Gastroesophageal sphincter (tissue), 4 donors: Measurements from ENCODE around the gene SYNJ1. TPM values are rescaled to one million over a fixed set of nuclear protein-coding genes. Genes with fewer than 3 reads are reported as not detected.

Experiments used
- ATAC-seq: fragments of 150-250 bp; one replicate; pipeline ENCODE4 v1.9.1; 2016; ENCODE audit warnings: mild to moderate bottlenecking, moderate library complexity
- H3K27ac ChIP-seq, 4 donors: fragments of 200-600 bp; sonication (generic) in 3 of 4; 1 replicate in 3 of 4; 2 replicates in 1 of 4; pipeline ENCODE4 v1.5.1; 2016 to 2019
- H3K27me3 ChIP-seq: fragments of 200-600 bp; sonication (generic); one replicate; pipeline ENCODE4 v1.5.1; 2019
- H3K36me3 ChIP-seq, 2 donors: fragments of 200-600 bp; sonication (generic); one replicate each; pipeline ENCODE4 v1.5.1; 2019; ENCODE audit warnings: control low read depth in 1 of 2
- H3K4me1 ChIP-seq, 3 donors: fragments of 200-600 bp; sonication (generic); 1 replicate in 2 of 3; 2 replicates in 1 of 3; pipeline ENCODE4 v1.5.1; 2016 to 2019; ENCODE audit warnings: control low read depth in 2 of 3
- H3K4me3 ChIP-seq, 2 donors: fragments of 200-600 bp; sonication (generic); one replicate each; pipeline ENCODE4 v1.5.1; 2019; ENCODE audit warnings: mild to moderate bottlenecking in 1 of 2, moderate library complexity in 1 of 2
- H3K9me3 ChIP-seq, 3 donors: fragments of 200-600 bp; sonication (generic); one replicate each; pipeline ENCODE4 v1.5.1; 2017 to 2019; ENCODE audit warnings: control low read depth in 2 of 3
- CTCF ChIP-seq, 4 experiments: fragments of 200-600 bp in 2 of 4; fragments of 450-650 bp in 2 of 4; sonication (generic) in 1 of 4; IDR thresholded peaks; one replicate each; pipeline ENCODE4 v1.5.1; 2017 to 2019; ENCODE audit warnings: antibody characterized with exemption in 4 of 4, mild to moderate bottlenecking in 2 of 4, moderate library complexity in 2 of 4
- EP300 ChIP-seq: sonication (generic); formaldehyde crosslinking; IDR thresholded peaks from one replicate; pipeline ENCODE4 v1.6.1; 2017; ENCODE audit warnings: antibody characterized with exemption, mild to moderate bottlenecking
- POLR2A ChIP-seq, 2 donors: fragments of 450-650 bp; IDR thresholded peaks; one replicate each; pipeline ENCODE4 v1.6.1; 2017; ENCODE audit warnings: antibody characterized with exemption in 2 of 2, mild to moderate bottlenecking in 2 of 2, moderate library complexity in 1 of 2
- POLR2AphosphoS5 ChIP-seq: sonication (generic); formaldehyde crosslinking; IDR thresholded peaks from one replicate; pipeline ENCODE4 v1.6.1; 2017; ENCODE audit warnings: antibody characterized with exemption
- WGBS, 2 donors: methylation state at CpG; one replicate each; pipeline ENCODE4 v1.1.5; 2018; ENCODE audit warnings: low coverage in 1 of 2; 5-methylcytosine and 5-hydroxymethylcytosine counted together
- total RNA-seq, 4 donors: library from RNA; depleted of rRNA; stranded (reverse); fragments of >200 nt; gene quantifications; one replicate each; pipeline ENCODE4 v1.1.0, GENCODE V29; 2016

SYNJ1 gene
- total RNA-seq, 4 donors from 2014 or later, result 8.8 to 12.4 (median 10.2) TPM

- H3K27ac ChIP-seq, result no peak overlapping the region
- peaks cover 0 to 14% of the 10 kb centered on the region in 2 donors for H3K36me3 ChIP-seq
- H3K4me3 ChIP-seq, result no peak overlapping the region
- TF ChIP-seq CTCF (IDR thresholded peaks at IDR 0.05) (no peak), POLR2A (IDR thresholded peaks at IDR 0.05) (no peak), POLR2AphosphoS5 (no peak), EP300 (no peak)
- H3K4me1 ChIP-seq, result no peaks in the 10 kb centered on the region
- H3K27me3 ChIP-seq, result no peaks in the 10 kb centered on the region
- ATAC-seq, result no peak
- WGBS, 2 donors, result 93% methylated on average over 4 to 5 of the region's 13 CpGs
- no peaks in the 10 kb centered on the region for H3K9me3 ChIP-seq
Measured at GRCh38 chr21:32581732-32582131, 146.1 kb downstream of the SYNJ1 start.

- Histone ChIP-seq H3K9me3 (no peaks in the 10 kb centered on the region), H3K36me3 (peaks cover 0 to 9% of the 10 kb centered on the region in 2 donors), H3K27me3 (no peaks in the 10 kb centered on the region), H3K4me3 (no peak overlapping the region), H3K4me1 (no peaks in the 10 kb centered on the region), H3K27ac (no peak overlapping the region)
- no peak for ATAC-seq
- 85 to 88% methylated on average over 5 to 6 of the region's 13 CpGs for WGBS, 2 donors
- TF ChIP-seq POLR2A (IDR thresholded peaks at IDR 0.05) (no peak), EP300 (no peak), CTCF (IDR thresholded peaks at IDR 0.05) (no peak)
Measured at GRCh38 chr21:32580949-32581348, 146.9 kb downstream of the SYNJ1 start.

Other genes starting within 250 kb of the SYNJ1 start
- 1 to 10 TPM in 2 of 4 donors, not detected in 2; 1.6 to 2.7 TPM for gene TCP10L, start 142.5 kb downstream of the SYNJ1 start, total RNA-seq
- gene CFAP298, start 115.6 kb downstream of the SYNJ1 start, total RNA-seq, result 10 to 100 TPM; 28.2 to 55.7 (median 32.0) TPM
- gene PAXBP1, start 43.7 kb upstream of the SYNJ1 start, total RNA-seq, result 10 to 100 TPM; 21.0 to 49.8 (median 33.9) TPM